Non-pigmented ciliary epithelial cell (primary cell): ENCODE results near the gene NAA60.

Experiments used
- DNase-seq: peaks from one replicate; pipeline ENCODE4 v3.0.0-alpha.2; 2010; ENCODE audit warnings: low read depth

NAA60 gene

GRCh38 chr16:3443108-3444031, at the start of gene NAA60, which contains the start of gene ZNF597:
Gene NAA60 (plus strand): TSS chr16:3443680. CDS start chr16:3476228, 32,548 bp downstream.
Gene ZNF597 (minus strand): TSS chr16:3443504. CDS start chr16:3443153, 351 bp downstream.
- DNase-seq: peak; percentile 72

- no peak for DNase-seq
Measured at GRCh38 chr16:3400446-3400778, 43.1 kb upstream of the NAA60 start.

GRCh38 chr16:3400779-3401688, 42.4 kb upstream of the NAA60 start, which contains the start of the genes ZNF174 and ZSCAN32:
Gene ZNF174 (plus strand): TSS chr16:3401215. CDS start chr16:3402005, 790 bp downstream.
Gene ZSCAN32 (minus strand): TSS chr16:3401004. CDS start chr16:3397557, 3,447 bp downstream.
- DNase-seq: peak; percentile 96

- no peak for DNase-seq
Measured at GRCh38 chr16:3401719-3402397, 41.6 kb upstream of the NAA60 start.

GRCh38 chr16:3408561-3409197, 34.8 kb upstream of the NAA60 start:
- DNase-seq: no peak

GRCh38 chr16:3413730-3414379, 29.6 kb upstream of the NAA60 start:
- DNase-seq: no peak

- DNase-seq: no peak
Measured at GRCh38 chr16:3431779-3432219, 11.7 kb upstream of the NAA60 start.

- no peak for DNase-seq
Measured at GRCh38 chr16:3434373-3434772, 9.1 kb upstream of the NAA60 start.

GRCh38 chr16:3439637-3440036, 3.8 kb upstream of the NAA60 start:
- DNase-seq: no peak

GRCh38 chr16:3444032-3444388, 530 bp downstream of the NAA60 start:
- no peak for DNase-seq

GRCh38 chr16:3454093-3454492, 10.6 kb downstream of the NAA60 start:
- DNase-seq: no peak

- no peak for DNase-seq
Measured at GRCh38 chr16:3454631-3455147, 11.2 kb downstream of the NAA60 start.

- DNase-seq: no peak
Measured at GRCh38 chr16:3457434-3458252, 14.2 kb downstream of the NAA60 start.

- no peak for DNase-seq
Measured at GRCh38 chr16:3458278-3458851, 14.9 kb downstream of the NAA60 start.

GRCh38 chr16:3458852-3459361, 15.4 kb downstream of the NAA60 start:
- no peak for DNase-seq

- no peak for DNase-seq
Measured at GRCh38 chr16:3459401-3460090, 16.1 kb downstream of the NAA60 start.

GRCh38 chr16:3460121-3460520, 16.6 kb downstream of the NAA60 start:
- no peak for DNase-seq

GRCh38 chr16:3460585-3460984, 17.1 kb downstream of the NAA60 start:
- no peak for DNase-seq

- no peak for DNase-seq
Measured at GRCh38 chr16:3461151-3461550, 17.7 kb downstream of the NAA60 start.
